Neural cell (in vitro differentiated cells): ENCODE data around the gene PSORS1C2. TPM values are rescaled to one million over a fixed set of nuclear protein-coding genes. Genes with fewer than 3 reads are reported as not detected.

Experiments
- H2AFZ ChIP-seq: fragments of 200-600, 300-800 bp; sonication (generic), shearing (Covaris generic); 2 replicates; pipeline ENCODE4 v1.6.0; 2014; ENCODE audit warnings: low read depth, mild to moderate bottlenecking, antibody characterized with exemption, low read length, moderate library complexity
- H3F3A ChIP-seq: fragments of 200-600 bp; shearing (Covaris generic); 2 replicates; pipeline ENCODE4 v1.6.1; 2016; ENCODE audit warnings: mild to moderate bottlenecking, moderate library complexity, mixed read lengths, antibody characterized with exemption, low read length; ENCODE audit not compliant: insufficient read depth, poor library complexity, severe bottlenecking
- H3K27ac ChIP-seq: fragments of 200-600, 300-800 bp; sonication (generic), shearing (Covaris generic); 2 replicates; pipeline ENCODE4 v1.5.1; 2014; ENCODE audit warnings: mild to moderate bottlenecking, low read length, moderate library complexity
- H3K27me3 ChIP-seq: fragments of 300-800, 200-600 bp; sonication (generic), shearing (Covaris generic); 2 replicates; pipeline ENCODE4 v1.6.0; 2014; ENCODE audit warnings: mild to moderate bottlenecking, low read depth, low read length, moderate library complexity; ENCODE audit not compliant: insufficient read depth
- H3K36me3 ChIP-seq: fragments of 300-800, 200-600 bp; sonication (generic), shearing (Covaris generic); 2 replicates; pipeline ENCODE4 v1.5.1; 2014; ENCODE audit warnings: mild to moderate bottlenecking, antibody characterized with exemption, low read length, moderate library complexity; ENCODE audit not compliant: insufficient read depth
- H3K4me2 ChIP-seq: fragments of 300-800, 200-600 bp; sonication (generic), shearing (Covaris generic); 2 replicates; pipeline ENCODE4 v1.6.0; 2014; ENCODE audit warnings: mild to moderate bottlenecking, low read length
- H3K4me3 ChIP-seq: fragments of 300-800, 200-600 bp; sonication (generic), shearing (Covaris generic); 2 replicates; pipeline ENCODE4 v1.5.1; 2014; ENCODE audit warnings: mild to moderate bottlenecking, low read length, moderate library complexity
- H3K79me2 ChIP-seq: fragments of 200-600 bp; shearing (Covaris generic); replicated peaks from 2 replicates; pipeline ENCODE4 v1.6.0; 2014; ENCODE audit warnings: mild to moderate bottlenecking, low read length, moderate library complexity; ENCODE audit not compliant: insufficient read depth
- H3K9ac ChIP-seq: fragments of 300-800, 200-600 bp; sonication (generic), shearing (Covaris generic); 2 replicates; pipeline ENCODE4 v1.6.1; 2016; ENCODE audit warnings: mild to moderate bottlenecking, low read length, mixed read lengths
- H3K9me2 ChIP-seq: fragments of 200-600 bp; shearing (Covaris generic); 2 replicates; pipeline ENCODE4 v1.6.1; 2016; ENCODE audit warnings: mild to moderate bottlenecking, low read length, mixed read lengths; ENCODE audit not compliant: insufficient read depth
- H3K9me3 ChIP-seq: fragments of 200-600, 300-800 bp; sonication (generic), shearing (Covaris generic); 2 replicates; pipeline ENCODE4 v1.6.1; 2016; ENCODE audit warnings: mild to moderate bottlenecking, mixed run types, low read length, moderate library complexity, mixed read lengths
- H4K20me1 ChIP-seq: fragments of 200-600 bp; shearing (Covaris generic); 2 replicates; pipeline ENCODE4 v1.6.1; 2016; ENCODE audit warnings: mild to moderate bottlenecking, mixed run types; ENCODE audit not compliant: insufficient read depth
- CTCF ChIP-seq: fragments of 450-650 bp; IDR thresholded peaks from 2 replicates; pipeline ENCODE4 v1.5.1; 2014; ENCODE audit warnings: antibody characterized with exemption, mild to moderate bottlenecking, moderate library complexity; ENCODE audit not compliant: poor library complexity, severe bottlenecking
- EP300 ChIP-seq: fragments of 450-650 bp; conservative IDR thresholded peaks from 2 replicates; pipeline ENCODE4 v1.6.1; 2014; ENCODE audit warnings: antibody characterized with exemption, mild to moderate bottlenecking, moderate library complexity; ENCODE audit not compliant: poor library complexity, severe bottlenecking
- EZH2 ChIP-seq: fragments of 200-600, 300-800 bp; shearing (Covaris generic), sonication (generic); IDR thresholded peaks from 2 replicates; pipeline ENCODE4 v1.6.1; 2014; ENCODE audit warnings: antibody characterized with exemption, low read length, borderline replicate concordance, mild to moderate bottlenecking; ENCODE audit not compliant: insufficient read depth, poor library complexity, severe bottlenecking
- MXI1 ChIP-seq: fragments of 450-650 bp; conservative IDR thresholded peaks from 2 replicates; pipeline ENCODE4 v1.6.1; 2014; ENCODE audit warnings: antibody characterized with exemption, mild to moderate bottlenecking; ENCODE audit not compliant: poor library complexity, severe bottlenecking
- POLR2AphosphoS5 ChIP-seq: IDR thresholded peaks from 2 replicates; pipeline ENCODE4 v1.6.1; 2012
- RAD21 ChIP-seq: fragments of 450-650 bp; conservative IDR thresholded peaks from 2 replicates; pipeline ENCODE4 v1.6.1; 2014; ENCODE audit warnings: antibody characterized with exemption, mild to moderate bottlenecking, moderate library complexity
- REST ChIP-seq: IDR thresholded peaks from 2 replicates; pipeline ENCODE4 v1.6.1; 2012; ENCODE audit warnings: borderline replicate concordance
- SMC3 ChIP-seq: fragments of 450-650 bp; conservative IDR thresholded peaks from 2 replicates; pipeline ENCODE4 v1.6.1; 2014; ENCODE audit warnings: antibody characterized with exemption, mild to moderate bottlenecking, moderate library complexity; ENCODE audit not compliant: poor library complexity
- TAF1 ChIP-seq: IDR thresholded peaks from 2 replicates; pipeline ENCODE4 v1.6.1; 2012; ENCODE audit warnings: low read depth
- polyA plus RNA-seq: library from polyadenylated mRNA; depleted of rRNA; stranded (reverse); fragments of >200 nt; gene quantifications from 2 replicates; pipeline ENCODE4 v1.2.3, GENCODE V29; 2014

PSORS1C2 gene
- polyA plus RNA-seq, 1 donor from 2014 or later = not detected

DNA sequence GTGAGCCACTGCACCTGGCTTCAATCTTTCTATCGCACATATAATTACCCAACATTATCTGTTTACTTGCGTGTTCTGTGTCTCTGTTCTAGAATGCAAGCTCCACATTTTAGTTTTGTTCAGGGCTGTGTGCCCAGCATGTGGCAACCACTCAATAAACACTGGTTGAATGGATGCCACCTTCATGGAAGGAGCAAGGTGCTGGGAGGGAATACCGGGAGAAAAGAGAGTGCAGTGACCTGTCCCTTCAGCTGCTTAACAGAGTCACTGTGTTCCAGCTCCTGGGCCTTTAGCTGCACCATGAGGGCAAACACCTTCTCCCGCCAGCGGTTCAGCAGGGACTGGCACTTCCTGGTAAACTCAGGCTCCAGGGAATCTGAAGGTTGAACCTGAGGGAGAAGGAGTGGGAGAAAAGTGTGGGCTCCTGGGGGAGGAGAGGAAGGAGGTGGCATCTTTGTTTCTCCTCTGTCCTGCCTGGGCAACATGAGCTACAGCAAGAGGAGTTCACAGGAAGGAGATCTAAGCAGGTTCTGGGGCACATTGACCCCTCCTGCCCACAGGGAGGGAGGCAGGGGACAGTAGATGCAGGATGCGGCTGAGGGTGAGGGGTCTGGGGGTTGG is 11.1 kb upstream of the PSORS1C2 start:
- no peak for TF ChIP-seq EZH2
- no peak overlapping the region for H3K9ac ChIP-seq

DNA sequence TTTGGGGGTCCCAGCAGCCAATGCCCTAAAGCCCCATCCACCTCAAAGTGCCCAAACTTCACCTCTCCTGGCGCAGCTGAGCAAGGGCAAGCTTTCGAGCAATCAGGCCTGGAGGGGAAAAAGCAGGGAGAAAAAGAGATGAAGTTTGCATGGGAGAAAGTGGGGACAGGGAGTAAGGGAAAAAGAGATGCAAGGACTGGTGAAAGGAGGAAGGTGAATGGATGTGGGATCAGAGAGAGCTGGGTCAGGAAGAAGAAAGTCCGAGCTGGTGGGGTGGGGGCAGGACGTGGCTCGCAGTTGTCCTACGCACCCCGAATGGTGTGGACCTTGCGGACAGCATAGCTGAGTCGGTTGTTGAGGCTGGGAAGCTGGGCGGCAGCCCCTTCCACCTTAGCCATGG is 6.5 kb upstream of the PSORS1C2 start:
- Histone ChIP-seq H2AFZ (no peak overlapping the region), H3K36me3 (no peaks in the 10 kb centered on the region), H4K20me1 (no peaks in the 10 kb centered on the region), H3K4me2 (no peak overlapping the region), H3K9ac (no peak overlapping the region), H3K27ac (no peak overlapping the region), H3K79me2 (no peaks in the 10 kb centered on the region), H3K4me3 (no peak overlapping the region), H3F3A (no peaks in the 10 kb centered on the region), H3K27me3 (no peaks in the 10 kb centered on the region), H3K9me3 (no peaks in the 10 kb centered on the region), H3K9me2 (no peaks in the 10 kb centered on the region)
- TF ChIP-seq CTCF = no peak

More for the DNA sequence above, 11.1 kb upstream of the PSORS1C2 start:
- no peaks in the 10 kb centered on the region for H3K9me3 ChIP-seq
- no peaks in the 10 kb centered on the region for H3K36me3 ChIP-seq
- H3K79me2 ChIP-seq = no peaks in the 10 kb centered on the region
- H2AFZ ChIP-seq = no peak overlapping the region
- no peak overlapping the region for H3K27ac ChIP-seq
- H3K4me2 ChIP-seq = no peak overlapping the region
- no peaks in the 10 kb centered on the region for H3K27me3 ChIP-seq
- H3K9me2 ChIP-seq = no peaks in the 10 kb centered on the region
- H3F3A ChIP-seq = no peaks in the 10 kb centered on the region
- H3K4me3 ChIP-seq = no peak overlapping the region
- no peaks in the 10 kb centered on the region for H4K20me1 ChIP-seq

DNA sequence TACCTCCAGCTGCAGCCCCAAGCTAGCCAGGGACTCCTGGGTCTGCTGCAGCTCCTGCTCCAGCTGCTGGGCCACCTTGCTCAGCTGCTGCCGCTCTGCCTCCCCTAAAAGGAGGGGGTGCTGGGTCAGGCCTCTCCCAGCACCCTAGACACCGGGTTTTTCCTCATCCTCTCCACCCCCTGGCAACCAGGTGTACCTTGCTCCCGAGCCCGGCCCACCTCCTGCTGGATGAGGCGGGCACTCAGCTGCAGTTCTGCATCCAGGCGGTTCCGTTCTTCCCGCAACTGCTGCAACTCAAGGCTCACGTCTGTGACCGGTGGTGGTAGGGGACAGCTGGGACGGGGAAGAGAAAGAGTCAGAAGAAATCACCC is 6.1 kb upstream of the PSORS1C2 start:
- no peak overlapping the region for H3K9ac ChIP-seq
- no peak overlapping the region for H3K27ac ChIP-seq
- no peak for TF ChIP-seq CTCF
- no peak for TF ChIP-seq SMC3
- no peak for TF ChIP-seq REST
- TF ChIP-seq EZH2 = no peak
- no peak for TF ChIP-seq RAD21
- no peak for TF ChIP-seq POLR2AphosphoS5
- TF ChIP-seq MXI1 = no peak
- no peak for TF ChIP-seq EP300
- TF ChIP-seq TAF1 = no peak
- no peaks in the 10 kb centered on the region for H3K9me2 ChIP-seq
- H3K9me3 ChIP-seq = no peaks in the 10 kb centered on the region
- H3K4me3 ChIP-seq = no peak overlapping the region
- no peaks in the 10 kb centered on the region for H3F3A ChIP-seq
- H3K36me3 ChIP-seq = no peaks in the 10 kb centered on the region
- no peak overlapping the region for H2AFZ ChIP-seq
- no peaks in the 10 kb centered on the region for H3K27me3 ChIP-seq
- H4K20me1 ChIP-seq = no peaks in the 10 kb centered on the region
- no peak overlapping the region for H3K4me2 ChIP-seq
- no peaks in the 10 kb centered on the region for H3K79me2 ChIP-seq
